ENCODE measurements around the gene ALOX12B.

ALOX12B gene

DNA sequence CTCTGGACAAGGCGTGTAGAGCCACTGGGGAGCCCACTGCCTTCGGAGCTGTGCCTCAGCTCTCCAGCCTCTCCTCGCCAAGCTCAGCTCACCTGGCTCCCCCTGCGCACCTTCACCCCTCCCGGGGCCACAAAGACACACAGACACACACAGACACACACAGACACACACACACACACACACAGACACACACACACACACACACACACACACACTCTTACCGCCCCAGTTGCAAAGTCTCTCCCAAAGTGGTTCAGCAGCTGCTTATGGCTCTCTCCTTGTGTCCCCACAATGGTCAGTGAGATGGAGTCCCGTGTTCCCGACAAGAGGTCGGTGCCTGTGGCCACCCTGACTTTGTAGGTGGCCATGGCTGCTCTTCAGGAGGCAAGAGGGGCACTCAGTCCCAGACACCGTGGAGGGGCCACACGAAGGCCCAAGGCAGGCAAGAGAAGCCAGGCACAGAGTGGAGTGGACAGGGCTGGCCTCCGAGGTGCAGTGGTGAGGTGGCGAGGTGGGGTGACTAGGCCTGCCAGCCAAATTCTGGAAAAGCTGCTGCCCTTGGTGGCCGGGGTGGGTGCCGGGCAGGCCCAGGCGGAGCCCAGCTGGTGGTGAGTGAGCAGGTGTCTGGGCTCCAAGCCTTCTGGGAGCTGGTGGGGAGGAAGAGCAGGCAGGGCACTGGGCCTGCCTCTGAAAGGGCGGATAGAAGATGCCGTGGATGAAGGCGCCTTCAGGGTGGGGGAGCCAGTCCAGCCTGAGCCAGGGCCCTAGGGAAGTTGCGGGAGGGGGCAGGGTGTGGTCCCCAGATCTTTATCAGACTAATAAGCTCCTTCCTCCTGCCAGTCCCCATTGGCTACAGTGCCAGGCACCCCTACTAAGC lies at the start of gene ALOX12B:
Gene ALOX12B (minus strand): TSS at position 642 of the 877 bp plus-strand sequence. CDS start 274 bp downstream, at position 368.
- DNase-seq: no peak

DNA sequence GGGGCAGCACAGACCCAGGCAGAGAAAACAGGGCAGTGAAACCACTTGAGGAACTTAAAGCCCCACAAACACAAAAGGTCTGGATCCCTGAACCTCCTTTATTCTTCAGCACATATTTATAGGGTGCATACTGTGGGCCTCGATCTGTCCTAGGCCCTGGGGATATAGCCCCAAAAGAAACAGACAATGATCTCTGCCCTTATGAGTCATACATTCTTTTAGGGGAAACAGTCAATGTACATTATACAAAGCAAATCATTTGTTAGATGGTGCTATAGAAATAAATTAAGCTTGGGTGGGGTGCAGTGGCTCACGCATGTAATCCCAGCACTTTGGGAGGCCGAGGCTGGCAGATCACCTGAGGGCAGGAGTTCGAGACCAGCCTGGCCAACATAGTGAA lies 46.4 kb upstream of the ALOX12B start:
- no peak for DNase-seq

DNA sequence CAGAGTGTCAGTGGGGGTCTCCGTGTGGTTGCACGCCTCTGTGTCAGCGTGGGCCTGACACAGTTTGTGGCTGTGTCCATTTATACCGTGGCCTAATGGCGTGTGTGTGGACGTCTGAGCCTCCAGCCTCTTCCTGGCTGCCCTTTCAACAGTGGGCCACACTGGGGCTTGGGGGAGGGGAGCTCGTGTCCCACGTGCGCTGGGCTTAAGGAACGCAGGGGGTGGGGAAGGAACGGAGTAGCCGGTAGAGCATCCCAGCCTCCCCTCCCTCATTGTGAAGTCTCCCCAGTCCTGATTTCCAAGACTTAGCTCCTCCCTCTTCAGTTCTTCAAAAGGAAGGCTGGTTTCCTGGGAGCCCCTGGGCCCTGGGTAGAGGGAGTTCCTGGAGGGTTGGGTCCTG lies 45.9 kb upstream of the ALOX12B start:
- DNase-seq: no peak

DNA sequence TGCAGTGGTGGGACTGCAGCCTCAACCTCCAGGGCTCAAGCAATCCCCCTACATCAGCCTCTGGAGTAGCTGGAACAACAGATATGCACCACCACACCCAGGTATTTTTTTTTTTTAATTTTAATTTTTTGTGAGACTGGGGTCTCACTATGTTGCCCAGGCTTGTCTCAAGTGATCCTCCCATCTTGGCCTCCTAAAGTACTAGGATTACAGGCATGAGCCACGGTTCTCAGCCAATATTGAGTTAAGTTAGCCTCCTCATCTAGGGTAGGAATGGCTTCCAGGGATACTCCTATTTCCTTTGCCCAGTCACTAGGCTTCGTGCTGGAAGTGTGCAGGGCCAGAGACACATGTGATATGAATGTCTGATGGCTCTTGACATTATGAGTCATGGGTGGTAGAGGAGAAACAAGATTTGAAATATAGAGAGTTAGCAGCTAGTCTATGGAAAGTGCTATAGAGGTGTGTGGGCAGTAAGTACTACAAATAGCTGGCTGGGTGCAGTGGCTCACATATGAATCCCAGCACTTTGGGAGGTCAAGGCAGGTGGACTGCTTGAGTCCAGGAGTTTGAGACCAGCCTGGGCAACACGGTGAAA lies 44.4 kb upstream of the ALOX12B start:
- DNase-seq: no peak

DNA sequence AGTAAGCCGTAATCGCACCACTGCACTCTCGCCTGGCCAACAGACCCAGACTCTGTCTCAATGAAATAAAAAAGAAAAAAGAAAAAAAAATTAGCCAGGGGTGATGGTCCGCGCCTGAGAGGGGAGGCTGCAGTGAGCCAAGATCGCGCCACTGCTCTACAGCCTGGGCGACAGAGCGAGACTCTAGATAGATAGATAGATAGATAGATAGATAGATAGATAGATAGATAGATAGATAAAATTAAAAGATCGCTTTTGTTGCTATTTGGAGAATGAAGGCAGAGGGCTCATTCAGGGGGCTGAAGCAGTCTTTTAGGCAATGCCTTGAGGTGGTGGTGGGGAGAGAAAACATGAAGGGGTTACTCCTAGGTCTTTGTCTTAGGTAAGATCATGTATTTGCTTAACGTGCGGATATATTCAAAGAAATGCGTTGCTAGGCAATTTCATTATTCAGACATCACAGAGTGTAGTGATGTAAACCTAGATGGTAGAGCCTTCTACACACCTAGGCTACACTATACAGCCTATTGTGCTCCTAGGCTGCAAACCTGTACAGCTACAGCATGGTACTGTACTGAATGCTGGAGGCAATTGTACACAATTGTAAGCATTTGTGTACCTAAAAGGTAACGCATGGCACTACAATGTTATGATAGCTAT lies 40.7 kb upstream of the ALOX12B start:
- DNase-seq: no peak

DNA sequence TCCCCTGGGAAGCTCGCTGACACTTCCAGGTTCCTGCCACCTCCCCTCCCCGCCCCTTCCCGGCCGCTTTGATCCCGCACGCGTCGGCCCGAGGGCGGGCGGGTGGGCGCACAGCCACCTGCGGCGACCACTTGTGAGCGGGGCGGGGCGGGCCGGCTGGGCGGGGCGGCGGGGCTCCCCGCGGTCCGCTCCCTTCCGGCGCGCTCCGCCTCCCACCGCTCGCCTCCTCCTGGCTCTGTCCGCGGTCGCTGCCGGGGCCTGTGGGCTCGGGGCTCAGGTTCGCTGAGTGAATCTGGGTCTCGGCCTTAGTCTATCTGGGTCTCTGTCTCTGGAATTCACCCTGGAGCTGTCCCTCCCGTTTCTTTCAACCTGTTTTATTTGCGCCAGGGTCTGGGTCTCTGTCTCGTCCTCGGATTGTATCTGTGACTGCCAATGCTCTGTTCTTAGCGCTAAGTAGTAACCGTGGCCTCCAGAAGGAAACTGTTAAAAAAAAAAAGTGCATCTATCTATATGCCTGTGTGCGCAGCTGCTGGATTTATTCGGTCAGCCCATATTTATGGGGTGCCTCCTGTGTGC lies 39.1 kb upstream of the ALOX12B start:
- DNase-seq: peak in 14 of 51 donors; percentile 17 to 62 (median 42)

DNA sequence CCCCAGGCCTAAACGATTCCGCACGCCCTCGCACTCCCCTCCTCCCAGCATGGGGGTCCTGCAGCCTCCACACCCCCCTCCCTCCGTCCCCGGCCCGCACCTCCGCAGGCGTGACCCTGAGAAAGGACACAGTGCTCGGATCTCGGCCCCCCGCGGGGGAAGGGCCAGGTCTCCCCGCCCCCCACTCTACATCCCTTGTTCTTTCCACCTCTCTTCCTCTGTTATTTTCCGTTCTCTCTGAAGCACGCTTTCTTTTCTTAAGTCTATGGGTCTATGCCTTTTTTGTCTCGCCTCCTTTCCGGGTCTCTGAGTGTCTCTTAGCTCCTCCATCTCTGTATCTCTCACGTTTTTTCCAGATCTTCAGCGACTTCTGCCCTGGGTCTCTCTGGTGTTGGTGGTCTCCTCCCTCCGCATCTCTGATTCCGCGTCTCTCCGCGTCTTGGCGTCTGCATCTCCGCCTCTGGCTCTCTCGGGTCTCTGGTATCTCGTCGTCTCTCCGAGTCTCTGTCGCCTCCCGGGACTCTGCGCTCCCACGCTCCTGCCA lies 38.5 kb upstream of the ALOX12B start:
- DNase-seq: peak in 3 of 51 donors; percentile 45 to 71 (median 47)

DNA sequence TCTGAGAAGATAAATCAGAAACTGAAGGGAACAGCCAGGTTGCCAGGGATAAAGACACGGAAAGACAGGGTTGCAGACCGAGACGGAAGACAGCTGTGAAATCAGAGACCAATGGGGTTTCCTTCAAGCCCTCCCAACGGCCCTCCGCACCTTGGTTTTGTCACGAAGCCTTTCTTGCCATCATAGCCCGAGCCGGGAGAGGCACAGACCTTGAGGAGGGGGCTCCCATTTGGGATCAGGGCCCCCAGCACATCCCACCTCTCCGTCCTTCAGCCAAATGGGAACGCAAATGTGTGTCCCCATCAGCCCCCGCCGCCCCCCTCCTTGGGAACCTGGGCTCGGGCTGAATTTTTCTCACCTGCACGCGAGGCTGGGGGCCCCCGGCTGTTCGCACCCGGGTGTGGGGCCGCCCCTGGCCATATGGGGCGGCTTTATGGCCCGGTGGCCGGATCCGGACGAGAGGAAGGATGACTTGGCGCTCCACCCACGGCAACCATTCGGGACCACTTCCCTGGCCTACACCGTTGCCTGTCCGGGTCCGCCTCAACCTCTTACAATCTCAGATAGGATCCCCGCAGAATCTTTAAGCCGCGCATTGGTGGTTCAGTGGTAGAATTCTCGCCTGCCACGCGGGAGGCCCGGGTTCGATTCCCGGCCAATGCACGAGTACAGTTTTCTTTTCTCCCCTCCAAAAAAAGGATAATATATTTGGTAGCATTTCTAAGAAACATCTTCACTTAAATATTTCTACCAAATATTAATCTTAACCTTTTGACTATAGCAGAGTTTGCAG lies 37.8 kb upstream of the ALOX12B start:
- DNase-seq: peak in 49 of 51 donors; percentile 34 to 87 (median 70)

DNA sequence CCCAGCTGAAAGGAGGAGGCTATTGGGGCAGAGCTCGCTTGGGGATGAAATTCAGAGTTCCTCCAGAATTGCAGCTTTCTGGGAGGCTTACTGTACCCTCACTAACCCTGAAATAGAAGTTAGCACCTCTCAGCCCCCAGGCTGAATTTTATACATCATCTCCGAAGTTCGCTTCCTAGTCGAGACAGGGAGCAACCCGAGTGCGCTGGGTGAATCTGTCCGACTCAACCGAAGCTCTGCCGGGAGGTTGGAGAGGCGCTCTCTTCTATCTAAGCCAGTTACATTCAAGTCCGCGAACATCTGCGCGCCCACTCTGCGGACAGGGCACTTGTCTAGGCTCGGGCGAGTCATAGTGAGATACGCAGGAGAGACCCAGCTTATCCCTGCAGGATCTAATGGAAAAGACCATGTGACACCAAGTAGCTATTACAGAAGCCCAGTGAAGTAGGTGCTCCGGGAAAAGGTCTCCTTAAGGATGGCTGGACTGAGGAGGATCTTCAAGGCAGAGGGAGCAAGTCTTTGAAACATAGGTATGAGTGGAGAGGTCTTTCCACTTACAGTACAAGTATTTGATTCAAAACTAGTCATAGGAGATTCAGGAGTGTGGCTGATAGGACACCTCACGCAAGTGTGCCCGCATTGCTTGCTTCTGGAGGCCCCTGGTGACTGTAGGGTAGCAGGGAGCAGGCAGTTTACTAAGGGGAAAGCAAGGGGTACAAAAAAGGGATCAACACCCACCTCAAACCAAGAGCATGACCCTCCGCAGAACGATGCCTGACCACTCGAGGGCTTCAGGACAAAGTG lies 37.0 kb upstream of the ALOX12B start:
- DNase-seq: peak in 4 of 51 donors; percentile 9 to 29 (median 19)

DNA sequence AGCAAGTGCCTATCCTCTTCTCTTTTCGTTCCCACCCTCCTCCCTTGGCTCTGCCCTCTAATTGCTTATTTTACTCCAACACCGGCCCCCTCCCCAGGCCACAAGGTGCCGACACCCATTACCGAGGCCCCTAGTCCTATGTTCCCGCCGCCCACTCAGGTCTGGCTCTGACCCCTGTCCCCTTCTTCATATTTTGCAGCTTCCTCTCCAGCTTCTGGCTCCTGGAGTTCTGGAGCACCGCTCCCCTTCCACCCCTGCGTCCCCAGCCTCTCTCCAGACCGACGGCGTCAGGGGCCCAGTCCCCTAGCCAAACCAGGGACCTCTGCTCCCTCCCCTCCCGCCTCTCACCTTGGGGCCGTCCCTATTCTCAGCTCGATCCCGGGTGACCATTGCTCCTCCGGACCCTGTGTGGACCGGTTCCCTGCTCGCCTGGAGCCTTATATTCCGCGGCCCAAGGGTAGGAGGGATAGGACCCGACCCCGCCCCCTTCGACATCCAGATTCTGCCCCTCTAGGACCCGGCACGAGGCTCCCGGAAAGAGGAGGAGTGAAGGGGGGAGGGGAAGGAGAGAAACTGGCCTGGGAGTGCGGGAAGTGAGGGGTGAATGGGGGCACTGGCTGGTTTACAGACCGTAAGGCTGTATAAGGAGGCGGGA lies 36.3 kb upstream of the ALOX12B start, which contains the start of gene HES7:
Gene HES7 (minus strand): TSS at position 412 of the 655 bp plus-strand sequence. CDS start 22 bp downstream, at position 390.
- no peak for DNase-seq

DNA sequence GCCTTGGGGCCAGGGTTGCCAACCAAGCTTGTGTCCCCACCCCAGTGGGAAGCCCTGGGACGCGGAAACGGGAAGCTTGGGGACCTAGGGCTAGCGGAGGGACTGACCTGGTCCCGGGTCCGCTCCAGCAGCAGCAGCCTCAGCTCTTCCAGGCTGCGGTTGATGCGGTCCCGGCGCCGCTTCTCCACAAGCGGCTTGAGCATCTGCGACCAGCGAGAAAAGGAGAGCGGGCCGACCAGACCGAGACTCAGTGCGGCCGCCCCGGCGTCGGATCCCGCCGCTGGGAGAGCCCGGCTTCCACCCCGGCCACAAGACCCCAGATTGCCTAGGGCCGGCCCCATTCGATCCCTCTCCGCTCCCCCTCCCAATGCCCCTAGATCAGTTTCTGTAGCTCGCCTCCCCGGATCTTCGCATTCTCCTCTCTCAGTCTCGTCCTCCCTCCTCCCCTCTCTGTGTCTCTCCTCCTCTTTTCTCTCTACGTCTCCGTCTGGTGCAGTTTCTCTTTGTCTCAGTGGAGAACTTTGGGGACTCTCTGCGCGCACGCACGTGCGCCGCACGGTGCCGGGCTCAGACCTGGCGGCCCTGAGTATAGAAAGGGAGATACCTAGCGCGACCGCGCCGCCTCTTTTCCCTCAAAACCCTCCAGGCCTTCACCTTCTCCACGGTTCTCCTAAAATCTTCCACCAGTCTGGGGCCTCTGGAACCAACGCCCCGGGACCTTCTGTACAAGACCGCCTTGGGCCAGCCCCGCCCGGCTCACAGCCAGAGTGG lies 35.6 kb upstream of the ALOX12B start:
- DNase-seq: peak in 3 of 51 donors; percentile 19 to 36 (median 27)

DNA sequence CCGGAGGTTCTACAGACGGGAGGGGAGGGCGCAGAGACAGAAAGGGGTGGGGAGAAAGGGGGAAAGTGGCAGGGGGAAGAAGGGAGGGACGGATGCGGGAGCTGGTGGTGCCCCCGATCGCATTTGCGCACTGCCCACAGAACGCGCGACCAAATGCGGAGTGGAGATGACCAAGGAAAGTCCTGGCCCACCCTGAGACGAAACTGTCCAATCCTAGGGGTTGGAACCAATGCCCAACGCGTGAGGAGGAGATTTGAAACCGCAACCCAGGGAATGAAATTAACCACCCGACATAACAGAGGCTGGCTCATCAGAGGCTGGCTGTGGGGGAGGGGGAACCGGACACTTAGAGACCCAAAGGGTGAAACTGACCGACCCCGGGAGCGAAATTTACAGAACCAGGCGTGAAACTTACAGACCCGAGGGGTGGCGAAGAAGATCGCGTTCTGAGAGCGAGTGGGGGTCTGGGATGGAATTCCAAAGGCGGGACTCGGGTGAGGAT lies 35.0 kb upstream of the ALOX12B start:
- DNase-seq: peak in 2 of 51 donors; percentile 18 to 36

DNA sequence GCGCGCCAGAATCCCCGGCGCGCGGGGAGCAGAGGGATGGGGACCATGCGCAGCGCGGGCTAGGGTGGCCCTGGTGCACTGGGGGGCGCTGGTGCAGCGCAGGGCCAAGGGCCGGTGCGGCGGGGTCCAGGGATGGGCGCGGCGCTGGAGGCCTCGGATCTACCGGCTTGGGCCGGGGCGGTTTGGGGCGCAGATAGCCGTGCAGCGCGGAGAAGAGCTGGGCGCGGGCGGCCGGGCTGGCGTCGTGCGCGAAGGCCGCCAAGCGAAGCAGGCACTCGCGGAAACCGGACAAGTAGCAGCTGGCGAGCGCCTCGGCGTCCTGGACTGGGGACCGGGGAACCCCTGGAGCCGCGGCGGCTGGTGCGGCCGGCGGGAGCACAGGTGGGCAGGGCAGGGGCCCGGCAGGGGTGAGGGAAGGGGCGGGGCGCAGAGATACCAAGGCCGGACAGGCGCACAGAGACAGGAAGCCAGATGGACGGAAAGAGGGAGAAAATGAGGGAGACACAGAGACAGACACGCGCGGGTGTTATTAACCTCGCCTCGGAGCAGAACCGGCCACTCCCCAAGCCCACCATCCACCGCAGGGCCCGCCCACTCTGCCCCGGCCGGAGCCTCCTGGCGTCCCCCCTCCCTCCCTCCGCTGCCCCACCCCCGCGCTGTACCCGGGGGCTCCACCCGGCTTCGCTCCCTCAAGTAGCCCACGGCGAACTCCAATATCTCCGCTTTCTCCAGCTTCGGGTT lies 34.3 kb upstream of the ALOX12B start:
- peak in 42 of 51 donors; percentile 23 to 84 (median 56) for DNase-seq

DNA sequence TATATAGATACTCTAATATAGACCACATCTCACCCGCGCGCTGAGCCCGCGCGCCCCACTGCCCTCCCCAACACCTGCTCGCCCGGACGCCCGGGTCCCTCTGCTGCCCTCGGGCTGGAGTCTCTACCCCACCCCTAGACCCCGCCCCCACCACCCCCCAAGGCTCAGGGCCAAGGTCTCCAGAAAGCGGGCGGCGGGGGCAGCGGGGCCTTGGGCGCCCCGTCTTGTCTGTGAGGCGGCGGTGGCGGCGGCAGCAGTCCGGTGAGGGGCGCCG lies 33.8 kb upstream of the ALOX12B start:
- DNase-seq: peak in 1 of 51 donors; percentile 32

DNA sequence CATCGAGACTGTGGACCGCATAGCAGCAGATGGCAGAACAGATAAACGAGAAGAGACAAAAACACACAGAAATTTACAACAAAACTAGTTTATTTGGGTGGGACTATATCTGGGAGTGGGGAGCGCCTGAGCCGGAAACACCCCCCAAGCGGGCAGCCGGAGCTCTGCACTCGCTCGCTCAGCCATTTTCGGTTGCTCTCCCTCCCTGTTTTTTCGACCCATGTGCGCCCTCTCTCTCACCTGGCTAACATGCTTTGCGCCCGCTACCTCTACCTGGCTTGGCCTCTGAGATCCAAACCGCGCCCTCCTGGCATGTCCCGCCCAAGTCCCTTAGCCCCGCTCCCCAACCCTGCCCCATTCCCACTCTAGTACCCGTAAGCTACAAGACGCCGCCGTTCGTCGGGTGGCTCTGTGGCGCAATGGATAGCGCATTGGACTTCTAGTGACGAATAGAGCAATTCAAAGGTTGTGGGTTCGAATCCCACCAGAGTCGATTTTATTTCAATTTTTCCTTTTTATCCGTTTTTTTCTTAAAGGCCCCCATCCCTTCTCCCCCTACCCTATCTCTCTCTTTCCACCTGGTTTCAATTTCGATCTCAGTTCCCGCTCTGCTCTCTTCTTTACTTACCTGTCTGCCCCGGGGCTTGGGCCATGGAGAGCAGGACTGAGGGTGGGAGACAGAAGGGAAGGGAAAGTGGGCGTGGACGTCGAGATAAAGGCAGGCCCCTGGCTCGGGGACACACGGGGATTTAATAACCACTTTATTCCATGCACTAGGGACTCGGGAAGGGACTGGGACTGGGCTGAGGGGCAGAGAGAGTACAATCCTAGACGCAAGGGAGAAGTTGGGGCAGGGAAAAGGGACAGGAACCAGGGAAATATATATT lies 33.2 kb upstream of the ALOX12B start:
- DNase-seq: peak in 34 of 51 donors; percentile 21 to 82 (median 44)
